Rectal smooth muscle tissue (tissue), 1 donor: Measurements from ENCODE around the gene BTBD9.

ENCODE experiments used
- H3K27ac ChIP-seq: one replicate; pipeline ENCODE4 v1.7.0; 2013; ENCODE audit warnings: low read depth, low read length, inconsistent platforms
- H3K27me3 ChIP-seq: one replicate; pipeline ENCODE4 v1.7.0; 2013; ENCODE audit warnings: low read length; ENCODE audit not compliant: control insufficient read depth, insufficient read depth
- H3K36me3 ChIP-seq: one replicate; pipeline ENCODE4 v1.7.0; 2013; ENCODE audit warnings: low read length; ENCODE audit not compliant: control insufficient read depth, insufficient read depth
- H3K4me1 ChIP-seq: one replicate; pipeline ENCODE4 v1.7.0; 2013; ENCODE audit warnings: low read length; ENCODE audit not compliant: control insufficient read depth, insufficient read depth
- H3K4me3 ChIP-seq: one replicate; pipeline ENCODE4 v1.7.0; 2013; ENCODE audit warnings: low read length
- H3K9ac ChIP-seq: one replicate; pipeline ENCODE4 v1.7.0; 2013; ENCODE audit warnings: low read length

BTBD9 gene

DNA sequence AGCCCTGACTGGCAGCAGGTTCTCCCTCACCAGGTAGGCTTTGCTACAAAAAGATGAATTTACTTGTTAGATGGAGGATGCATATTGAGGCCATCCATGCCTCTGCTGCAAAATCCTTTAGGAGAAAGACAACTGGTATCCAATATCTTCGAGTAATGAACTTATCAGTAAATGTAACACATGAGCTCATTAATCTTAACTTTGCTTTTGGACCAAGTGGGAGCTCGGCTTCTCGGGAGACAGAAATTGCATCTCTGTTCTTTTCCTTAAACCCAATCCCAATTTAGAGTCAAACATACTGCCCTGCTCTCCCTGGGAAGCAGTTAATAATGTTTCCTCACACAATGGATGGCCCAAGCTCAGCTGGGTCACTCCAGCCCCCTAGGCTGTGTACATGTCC lies 489.7 kb downstream of the BTBD9 start:
- H3K27me3 ChIP-seq, result no peaks in the 10 kb centered on the region
- no peak overlapping the region for H3K9ac ChIP-seq
- H3K36me3 ChIP-seq, result peaks cover under 1% of the 10 kb centered on the region
- no peak overlapping the region for H3K27ac ChIP-seq
- H3K4me3 ChIP-seq, result no peak overlapping the region
- no peaks in the 10 kb centered on the region for H3K4me1 ChIP-seq

DNA sequence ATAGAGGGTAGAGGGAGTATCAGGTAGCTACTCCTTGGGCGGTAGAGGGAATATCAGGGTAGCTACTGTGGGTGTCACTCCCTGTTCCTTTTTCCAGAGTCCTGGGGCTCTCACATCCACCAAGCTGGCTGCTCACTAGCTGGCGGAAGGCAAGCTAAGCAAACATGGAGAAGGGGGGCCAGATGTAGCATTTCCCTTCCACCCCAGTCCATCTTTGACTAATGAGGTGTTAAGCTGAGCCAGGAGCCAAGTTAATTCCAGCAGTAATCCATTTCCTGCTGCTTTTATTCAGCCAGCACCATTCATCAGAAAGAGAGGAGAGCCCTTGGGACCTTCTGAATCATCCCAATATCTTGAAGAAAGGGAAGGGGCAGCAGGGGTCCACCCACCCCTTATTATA lies 490.2 kb downstream of the BTBD9 start:
- H3K4me1 ChIP-seq, result no peaks in the 10 kb centered on the region
- no peak overlapping the region for H3K27ac ChIP-seq
- no peak overlapping the region for H3K4me3 ChIP-seq
- no peak overlapping the region for H3K9ac ChIP-seq
- H3K27me3 ChIP-seq, result no peaks in the 10 kb centered on the region
- H3K36me3 ChIP-seq, result no peaks in the 10 kb centered on the region

DNA sequence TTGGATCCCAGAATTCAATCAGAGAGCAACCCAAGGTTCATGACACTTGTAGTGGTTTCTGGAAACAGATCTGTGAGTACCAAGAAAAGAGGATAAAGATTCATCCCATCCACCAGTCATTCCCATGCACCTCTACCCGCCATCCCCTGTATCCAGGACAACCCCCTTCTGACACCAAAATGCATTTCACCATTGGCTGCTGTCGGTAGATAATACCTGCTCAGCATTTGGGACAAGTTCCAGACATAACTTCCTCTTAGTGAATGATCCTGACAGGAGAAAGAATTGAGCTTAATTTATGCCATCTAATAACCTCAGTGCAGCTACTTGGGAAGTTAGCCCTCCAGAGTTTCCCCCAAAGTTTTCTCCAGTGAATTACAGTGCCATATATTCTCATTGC lies 491.1 kb downstream of the BTBD9 start:
- no peak overlapping the region for H3K27ac ChIP-seq

DNA sequence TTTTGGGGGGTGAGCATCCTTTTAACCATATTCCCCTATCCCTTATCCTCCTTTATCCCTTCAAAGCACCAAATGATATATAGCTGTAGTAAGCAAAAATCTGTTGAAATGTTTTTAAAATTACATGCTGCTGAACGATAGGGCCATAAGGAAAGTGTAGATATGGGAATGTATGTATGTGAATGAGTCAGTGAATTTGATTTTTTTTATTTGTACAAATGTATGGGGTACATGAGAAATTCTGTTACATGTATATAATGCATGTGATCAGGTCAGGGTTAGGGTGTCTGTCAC lies 493.0 kb downstream of the BTBD9 start:
- Histone ChIP-seq H3K27me3 (no peaks in the 10 kb centered on the region), H3K9ac (no peak overlapping the region), H3K27ac (no peak overlapping the region), H3K4me1 (no peaks in the 10 kb centered on the region), H3K36me3 (no peaks in the 10 kb centered on the region), H3K4me3 (no peak overlapping the region)

More for the DNA sequence above, 491.1 kb downstream of the BTBD9 start:
- no peaks in the 10 kb centered on the region for H3K4me1 ChIP-seq
- H3K36me3 ChIP-seq, result no peaks in the 10 kb centered on the region
- no peaks in the 10 kb centered on the region for H3K27me3 ChIP-seq
- no peak overlapping the region for H3K4me3 ChIP-seq
- no peak overlapping the region for H3K9ac ChIP-seq

DNA sequence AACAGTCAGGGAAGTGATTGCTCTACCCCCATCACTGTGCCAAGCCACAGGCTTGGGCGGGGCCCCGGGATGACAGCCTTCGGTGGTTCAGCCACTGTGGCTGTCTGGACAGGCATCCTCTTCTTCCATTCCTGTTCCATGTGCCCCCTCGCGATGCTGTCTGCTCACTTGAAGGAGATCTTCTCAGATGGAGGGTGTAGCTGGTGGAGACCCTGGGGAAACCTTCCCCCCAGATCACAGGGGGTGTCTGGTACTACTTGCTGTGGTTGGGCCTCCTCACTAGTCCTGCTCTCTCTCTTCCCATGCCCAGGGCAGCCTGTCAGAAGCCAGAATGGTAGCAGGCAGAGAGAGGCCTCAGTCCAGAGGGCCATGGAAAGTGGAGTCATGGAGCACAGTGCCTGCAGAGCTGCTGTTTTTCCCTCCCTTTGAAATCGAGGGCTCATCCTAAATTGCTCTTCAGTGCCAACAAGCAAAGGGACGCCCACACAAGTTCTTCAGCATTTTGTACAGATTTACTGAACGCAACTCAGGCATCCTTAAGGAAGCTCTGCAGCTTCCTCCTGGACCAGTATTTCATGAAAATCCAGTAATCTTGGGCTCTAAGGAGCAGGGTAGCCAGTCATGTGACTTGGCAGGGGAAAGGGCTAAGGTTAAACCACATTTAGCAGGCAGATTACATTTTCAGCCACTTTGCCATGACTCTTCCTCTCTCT lies 493.6 kb downstream of the BTBD9 start:
- H3K9ac ChIP-seq, result no peak overlapping the region
- no peaks in the 10 kb centered on the region for H3K36me3 ChIP-seq
- H3K4me1 ChIP-seq, result no peaks in the 10 kb centered on the region
- no peak overlapping the region for H3K4me3 ChIP-seq
- H3K27ac ChIP-seq, result no peak overlapping the region
- H3K27me3 ChIP-seq, result no peaks in the 10 kb centered on the region

DNA sequence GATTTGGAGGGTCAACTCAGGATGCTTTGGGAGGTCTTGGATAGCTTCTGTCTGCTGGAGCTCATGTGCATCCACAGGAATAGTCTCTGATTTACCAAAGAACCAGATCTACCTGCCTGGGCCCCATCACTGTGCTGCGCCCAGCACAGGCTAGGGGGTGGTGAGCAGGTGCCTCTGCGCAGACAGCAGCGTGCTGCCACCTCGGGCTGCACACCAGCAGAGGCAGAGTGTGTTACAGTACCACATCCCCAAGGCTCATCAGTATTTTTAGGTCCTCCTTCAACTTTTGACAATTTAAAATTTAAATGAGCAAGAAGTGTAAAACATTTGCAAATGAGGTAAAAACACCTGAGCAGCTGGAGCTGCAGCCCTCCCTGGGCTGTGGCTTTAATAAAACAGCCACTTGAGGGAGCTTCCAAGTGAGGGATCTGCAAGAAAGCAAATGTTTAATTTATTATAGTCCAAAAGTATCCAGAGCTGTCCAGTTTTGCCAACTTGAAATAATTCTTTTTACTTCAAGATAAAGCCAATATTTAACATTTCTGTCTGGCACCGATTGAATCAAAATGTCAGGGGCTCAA lies 495.3 kb downstream of the BTBD9 start:
- no peaks in the 10 kb centered on the region for H3K27me3 ChIP-seq
- H3K4me3 ChIP-seq, result no peak overlapping the region
- H3K9ac ChIP-seq, result no peak overlapping the region
- H3K4me1 ChIP-seq, result no peaks in the 10 kb centered on the region
- H3K27ac ChIP-seq, result no peak overlapping the region
- no peaks in the 10 kb centered on the region for H3K36me3 ChIP-seq

DNA sequence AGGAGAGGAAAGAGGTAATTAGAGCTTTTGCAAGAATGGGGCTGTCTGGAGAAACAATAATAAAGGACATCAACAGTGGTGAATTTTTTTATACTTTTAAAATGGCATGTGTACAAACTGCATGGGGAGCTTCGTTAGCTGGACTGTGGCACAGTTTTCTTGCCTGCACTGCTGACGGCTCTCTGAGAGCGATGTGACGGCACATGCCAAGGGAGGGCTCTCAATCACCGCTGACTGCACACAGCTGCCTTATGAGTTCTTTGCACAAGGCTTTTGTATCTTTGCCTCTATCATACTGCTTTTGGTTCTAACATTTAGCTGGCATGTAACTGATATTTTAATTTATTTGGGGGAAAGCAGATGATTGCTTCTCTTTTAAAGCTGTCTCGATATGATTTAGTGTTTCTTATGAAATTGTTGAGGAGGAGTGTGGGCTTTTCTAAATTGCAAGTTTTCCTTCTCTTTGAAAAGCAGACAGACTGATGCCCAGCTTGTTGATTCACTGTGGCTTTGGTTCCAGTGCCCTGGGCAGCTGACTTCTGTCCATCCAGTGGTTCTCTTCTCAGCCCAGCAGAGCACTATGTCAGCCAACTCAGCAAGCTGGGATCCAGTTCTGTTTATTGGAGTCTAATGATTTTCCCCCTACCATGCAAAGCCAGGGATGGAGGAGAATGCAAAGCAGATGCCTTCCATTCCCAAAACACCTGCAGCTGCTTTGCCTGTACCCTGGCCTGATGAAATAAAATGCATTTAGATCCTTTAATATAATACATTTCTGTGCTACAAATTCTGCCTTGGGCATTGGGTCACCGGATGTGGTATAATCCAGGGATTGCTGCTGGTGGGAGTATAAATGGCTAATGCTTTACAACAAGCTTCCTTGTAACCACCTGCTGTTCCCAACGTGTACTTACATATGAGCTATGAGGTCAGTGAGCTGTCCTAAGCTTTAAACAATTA lies 496.3 kb downstream of the BTBD9 start:
- no peaks in the 10 kb centered on the region for H3K36me3 ChIP-seq
- no peaks in the 10 kb centered on the region for H3K4me1 ChIP-seq
- H3K4me3 ChIP-seq, result no peak overlapping the region
- no peaks in the 10 kb centered on the region for H3K27me3 ChIP-seq
- H3K9ac ChIP-seq, result no peak overlapping the region
- H3K27ac ChIP-seq, result no peak overlapping the region

DNA sequence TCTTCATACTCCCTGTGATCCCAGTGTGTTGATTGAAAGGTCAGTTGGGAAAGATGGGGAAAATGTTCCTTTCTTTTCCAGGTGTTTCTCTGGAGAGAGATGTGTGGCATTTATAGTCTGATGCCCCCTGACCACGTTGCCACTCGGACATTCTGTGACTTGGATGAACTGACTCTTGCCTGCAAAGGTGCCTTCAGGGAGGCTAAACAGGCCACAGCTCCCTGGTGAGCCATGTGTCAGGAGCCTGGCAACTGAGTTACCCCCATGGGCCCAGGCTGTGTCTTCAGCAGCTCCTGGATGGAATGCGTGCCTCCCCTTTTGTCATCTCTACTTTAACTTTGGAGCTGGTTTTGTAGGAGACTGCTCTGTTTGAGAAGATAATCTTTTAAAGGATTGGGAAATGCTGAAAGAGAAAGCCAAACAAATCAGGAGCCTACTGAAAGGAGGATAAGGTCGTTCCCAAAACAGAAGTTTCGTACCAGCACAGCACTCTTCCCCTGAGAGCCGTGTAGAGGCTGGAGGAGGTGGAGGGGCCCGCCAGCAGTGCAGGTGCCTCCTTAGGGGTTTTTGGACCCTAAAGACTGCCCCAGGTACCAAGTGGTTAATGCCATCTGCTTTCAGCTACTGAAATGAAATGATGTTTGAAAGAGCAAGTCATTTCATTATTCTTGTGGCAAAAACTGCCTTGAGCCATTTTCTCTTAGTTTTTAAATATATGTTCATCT lies 497.4 kb downstream of the BTBD9 start:
- H3K36me3 ChIP-seq, result no peaks in the 10 kb centered on the region
- H3K4me3 ChIP-seq, result no peak overlapping the region
- no peaks in the 10 kb centered on the region for H3K27me3 ChIP-seq
- H3K27ac ChIP-seq, result no peak overlapping the region
- H3K9ac ChIP-seq, result no peak overlapping the region
- no peaks in the 10 kb centered on the region for H3K4me1 ChIP-seq

DNA sequence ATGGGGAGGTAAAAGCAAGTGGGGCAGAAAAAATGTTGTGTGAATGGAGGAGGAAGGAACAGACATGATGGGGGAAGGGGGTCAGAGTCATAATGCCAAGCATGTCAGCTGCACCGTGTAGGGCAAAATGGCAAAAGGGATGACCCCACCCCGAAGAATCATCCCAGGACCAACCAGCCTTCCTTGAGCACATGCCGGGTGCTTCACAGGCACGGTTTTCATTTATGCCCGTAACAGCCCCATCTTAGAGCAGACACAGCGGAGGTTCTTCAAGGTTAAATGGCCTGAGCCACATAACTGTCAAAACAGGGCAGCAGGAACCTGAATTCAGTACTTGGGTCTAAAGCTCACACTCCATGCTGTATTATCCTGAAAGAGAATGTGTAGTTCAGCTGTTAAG lies 498.0 kb downstream of the BTBD9 start:
- Histone ChIP-seq H3K27ac (no peak overlapping the region), H3K27me3 (no peaks in the 10 kb centered on the region), H3K36me3 (no peaks in the 10 kb centered on the region), H3K4me1 (no peaks in the 10 kb centered on the region), H3K4me3 (no peak overlapping the region), H3K9ac (no peak overlapping the region)

DNA sequence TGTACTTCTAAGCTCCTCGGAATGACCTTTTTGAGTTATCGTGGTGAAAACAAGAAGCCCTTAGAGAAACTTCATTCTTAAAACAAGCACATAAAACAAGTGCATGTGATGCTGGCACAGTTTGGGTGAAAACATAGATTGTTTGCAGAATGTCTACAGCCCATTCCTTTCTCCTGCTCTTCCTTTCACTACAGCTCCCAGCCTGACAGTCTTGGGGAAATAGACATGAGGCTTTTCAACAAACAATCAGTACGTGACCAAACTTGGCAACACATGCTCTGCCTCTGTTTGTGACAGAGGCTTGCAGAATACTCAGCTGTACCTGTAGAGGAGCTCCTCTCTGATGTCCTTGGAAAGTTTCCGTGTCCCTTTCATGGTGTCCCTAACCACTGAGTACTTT lies 498.6 kb downstream of the BTBD9 start:
- Histone ChIP-seq H3K27ac (no peak overlapping the region), H3K27me3 (no peaks in the 10 kb centered on the region), H3K4me3 (no peak overlapping the region), H3K36me3 (no peaks in the 10 kb centered on the region), H3K9ac (no peak overlapping the region), H3K4me1 (no peaks in the 10 kb centered on the region)

DNA sequence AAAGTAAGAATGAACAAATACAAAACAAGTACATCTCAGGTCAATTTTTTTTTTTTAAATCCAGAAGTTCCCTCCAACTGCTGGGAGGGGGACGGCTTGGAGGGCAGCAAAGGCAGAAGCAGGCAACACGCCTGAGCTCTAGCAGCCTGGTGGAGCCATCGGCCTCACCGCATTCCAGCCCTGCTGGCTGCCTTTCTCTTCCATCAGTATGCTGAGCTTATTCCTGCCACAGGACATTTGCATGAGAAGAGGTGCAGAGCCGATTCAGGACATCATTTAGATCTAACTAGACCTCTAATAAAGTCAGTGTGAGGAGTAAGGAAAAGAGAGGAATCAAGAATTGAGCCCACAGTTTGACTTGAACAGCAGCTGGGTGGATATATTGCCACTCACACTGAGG lies 501.4 kb downstream of the BTBD9 start:
- H3K27ac ChIP-seq, result no peak overlapping the region
- H3K9ac ChIP-seq, result no peak overlapping the region
- no peaks in the 10 kb centered on the region for H3K4me1 ChIP-seq
- H3K4me3 ChIP-seq, result no peak overlapping the region
- H3K27me3 ChIP-seq, result no peaks in the 10 kb centered on the region
- no peaks in the 10 kb centered on the region for H3K36me3 ChIP-seq

DNA sequence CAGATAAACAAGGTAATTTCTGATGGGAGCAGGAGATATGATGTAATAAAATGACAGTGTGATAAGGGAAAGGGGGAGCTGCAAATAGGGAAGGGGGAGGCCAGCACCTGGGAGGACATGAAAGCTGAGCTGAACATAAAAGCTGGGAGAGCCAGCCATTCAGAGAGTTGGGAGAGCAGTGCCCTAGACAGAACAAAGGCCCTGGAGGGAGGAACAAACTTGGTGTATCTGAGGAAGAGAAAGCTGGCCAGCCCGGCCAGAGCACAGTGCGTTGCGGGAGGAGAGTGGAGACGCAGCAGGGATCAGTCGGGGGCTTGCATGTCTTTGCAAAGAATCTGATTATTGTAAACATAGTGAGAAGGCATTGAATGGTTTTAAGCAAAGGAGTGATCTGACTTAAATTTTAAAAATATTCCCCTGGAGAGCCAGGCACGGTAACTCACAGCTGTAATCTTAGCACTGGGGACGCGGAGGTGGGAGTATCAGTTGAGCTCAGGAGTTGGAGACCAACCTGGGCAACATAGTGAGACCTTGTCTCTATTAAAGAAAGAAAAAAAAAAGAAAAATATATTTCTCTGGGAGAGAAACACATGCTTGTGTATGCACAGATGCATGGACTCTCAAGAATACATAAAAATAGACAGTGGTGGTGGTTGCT lies 502.0 kb downstream of the BTBD9 start:
- H3K27me3 ChIP-seq, result no peaks in the 10 kb centered on the region
- H3K9ac ChIP-seq, result no peak overlapping the region
- no peaks in the 10 kb centered on the region for H3K36me3 ChIP-seq
- H3K27ac ChIP-seq, result no peak overlapping the region
- no peak overlapping the region for H3K4me3 ChIP-seq
- no peaks in the 10 kb centered on the region for H3K4me1 ChIP-seq
